Upper lobe of left lung (tissue), 4 donors: Measurements from ENCODE around the gene FILIP1L.

ENCODE experiments used
- EP300 ChIP-seq, 4 donors: sonication (generic); formaldehyde crosslinking; IDR thresholded peaks; one replicate each; pipeline ENCODE4 v1.5.1; 2017; ENCODE audit warnings: antibody characterized with exemption in 4 of 4, control low read depth in 2 of 4
- POLR2A ChIP-seq, 4 donors: fragments of 450-650 bp; IDR thresholded peaks; one replicate each; pipeline ENCODE4 v1.5.1; 2016 to 2017; ENCODE audit warnings: antibody characterized with exemption in 4 of 4, mild to moderate bottlenecking in 2 of 4
- TF ChIP-seq, protein P1 (sequence below), 6 experiments: fragments of 450-650 bp in 4 of 6; fragments of 200-600 bp in 2 of 6; sonication (generic) in 2 of 6; IDR thresholded peaks; one replicate each; pipeline ENCODE4 v1.5.1; 2016 to 2019; ENCODE audit warnings: antibody characterized with exemption in 6 of 6

DNA sequence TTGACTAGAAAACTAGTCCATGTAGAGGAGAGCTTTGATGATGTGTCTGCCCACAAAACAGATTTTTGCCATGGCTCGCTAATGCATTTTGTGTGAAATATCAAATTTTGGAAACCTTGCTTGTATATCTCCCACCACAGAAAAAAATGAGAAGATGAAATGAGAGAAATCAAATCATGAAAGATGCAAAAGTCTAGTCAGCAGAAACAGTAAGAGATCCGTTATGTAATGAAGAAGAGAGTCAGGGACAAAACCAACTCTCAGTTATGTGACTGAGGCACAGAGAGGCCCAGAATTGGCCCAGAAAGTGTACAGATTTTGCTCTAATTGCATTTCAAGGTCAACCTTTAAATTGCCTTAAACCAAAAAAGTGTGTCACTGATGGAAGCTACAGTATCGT is 107.0 kb downstream of the FILIP1L start:
- no peak for TF ChIP-seq POLR2A (IDR thresholded peaks at IDR 0.05)
- TF ChIP-seq, protein P1, sequence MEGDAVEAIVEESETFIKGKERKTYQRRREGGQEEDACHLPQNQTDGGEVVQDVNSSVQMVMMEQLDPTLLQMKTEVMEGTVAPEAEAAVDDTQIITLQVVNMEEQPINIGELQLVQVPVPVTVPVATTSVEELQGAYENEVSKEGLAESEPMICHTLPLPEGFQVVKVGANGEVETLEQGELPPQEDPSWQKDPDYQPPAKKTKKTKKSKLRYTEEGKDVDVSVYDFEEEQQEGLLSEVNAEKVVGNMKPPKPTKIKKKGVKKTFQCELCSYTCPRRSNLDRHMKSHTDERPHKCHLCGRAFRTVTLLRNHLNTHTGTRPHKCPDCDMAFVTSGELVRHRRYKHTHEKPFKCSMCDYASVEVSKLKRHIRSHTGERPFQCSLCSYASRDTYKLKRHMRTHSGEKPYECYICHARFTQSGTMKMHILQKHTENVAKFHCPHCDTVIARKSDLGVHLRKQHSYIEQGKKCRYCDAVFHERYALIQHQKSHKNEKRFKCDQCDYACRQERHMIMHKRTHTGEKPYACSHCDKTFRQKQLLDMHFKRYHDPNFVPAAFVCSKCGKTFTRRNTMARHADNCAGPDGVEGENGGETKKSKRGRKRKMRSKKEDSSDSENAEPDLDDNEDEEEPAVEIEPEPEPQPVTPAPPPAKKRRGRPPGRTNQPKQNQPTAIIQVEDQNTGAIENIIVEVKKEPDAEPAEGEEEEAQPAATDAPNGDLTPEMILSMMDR (IDR thresholded peaks at IDR 0.05) = no peak
- TF ChIP-seq EP300 (IDR thresholded peaks at IDR 0.05) = no peak
